GM20000 (cell line): Measurements from ENCODE around the gene NISCH.
A peak's percentile ranks its signal among the peaks of the same experiment; 100 is the strongest.

Source experiments
- DNase-seq: peaks from one replicate; pipeline ENCODE4 v3.0.0; 2012; ENCODE audit warnings: low spot score
- TF ChIP-seq, protein P1 (sequence below): IDR thresholded peaks from 2 replicates; pipeline ENCODE4 v1.5.1; 2012; ENCODE audit warnings: mild to moderate bottlenecking, control low read depth; ENCODE audit errors: extremely low read depth, missing control alignments

Gene NISCH

DNA sequence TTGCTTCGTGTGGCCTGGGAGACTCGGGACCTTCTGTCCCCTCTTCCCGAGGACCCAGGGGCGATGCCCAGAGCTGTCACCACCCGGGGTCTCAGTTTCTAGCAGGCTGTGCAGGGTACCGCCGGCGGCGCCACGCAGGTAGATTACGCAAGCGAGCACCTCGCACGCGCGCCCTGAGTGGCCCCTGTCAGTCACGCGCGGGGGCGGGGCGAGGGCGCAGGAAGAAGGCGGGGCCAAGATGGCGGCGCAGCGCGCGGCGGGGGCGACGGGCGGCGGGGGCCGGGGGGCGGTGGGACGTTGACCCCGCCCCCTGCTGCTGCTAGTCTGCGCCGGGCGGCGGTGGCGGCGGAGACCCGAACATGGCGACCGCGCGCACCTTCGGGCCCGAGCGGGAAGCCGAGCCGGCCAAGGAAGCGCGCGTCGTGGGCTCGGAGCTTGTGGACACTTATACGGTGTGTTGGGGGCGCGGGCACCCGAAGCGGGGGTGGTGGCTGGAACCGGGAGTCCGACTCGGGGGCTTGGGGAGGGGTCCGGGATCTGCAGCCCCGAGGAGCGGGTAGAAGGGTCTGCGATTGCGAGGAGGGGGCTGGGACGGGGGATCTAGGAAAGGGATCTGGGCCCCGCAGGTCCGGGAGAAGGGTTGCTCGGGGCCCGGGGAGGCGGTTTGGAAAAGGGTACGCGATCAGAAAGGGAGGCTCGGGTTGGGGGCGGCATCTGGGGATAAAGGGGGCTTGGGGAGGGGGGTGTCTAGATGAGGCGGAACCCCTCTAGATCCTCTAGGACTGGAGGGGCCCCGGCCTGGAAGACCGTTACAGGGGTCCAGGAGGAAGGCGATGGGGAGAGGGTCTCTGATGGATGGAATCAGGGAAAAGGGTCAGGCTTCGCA is at the start of gene NISCH:
NISCH (plus strand) TSS at position 322 of the 886 bp plus-strand sequence; CDS start at position 360, 38 bp downstream.
- TF ChIP-seq, protein P1, sequence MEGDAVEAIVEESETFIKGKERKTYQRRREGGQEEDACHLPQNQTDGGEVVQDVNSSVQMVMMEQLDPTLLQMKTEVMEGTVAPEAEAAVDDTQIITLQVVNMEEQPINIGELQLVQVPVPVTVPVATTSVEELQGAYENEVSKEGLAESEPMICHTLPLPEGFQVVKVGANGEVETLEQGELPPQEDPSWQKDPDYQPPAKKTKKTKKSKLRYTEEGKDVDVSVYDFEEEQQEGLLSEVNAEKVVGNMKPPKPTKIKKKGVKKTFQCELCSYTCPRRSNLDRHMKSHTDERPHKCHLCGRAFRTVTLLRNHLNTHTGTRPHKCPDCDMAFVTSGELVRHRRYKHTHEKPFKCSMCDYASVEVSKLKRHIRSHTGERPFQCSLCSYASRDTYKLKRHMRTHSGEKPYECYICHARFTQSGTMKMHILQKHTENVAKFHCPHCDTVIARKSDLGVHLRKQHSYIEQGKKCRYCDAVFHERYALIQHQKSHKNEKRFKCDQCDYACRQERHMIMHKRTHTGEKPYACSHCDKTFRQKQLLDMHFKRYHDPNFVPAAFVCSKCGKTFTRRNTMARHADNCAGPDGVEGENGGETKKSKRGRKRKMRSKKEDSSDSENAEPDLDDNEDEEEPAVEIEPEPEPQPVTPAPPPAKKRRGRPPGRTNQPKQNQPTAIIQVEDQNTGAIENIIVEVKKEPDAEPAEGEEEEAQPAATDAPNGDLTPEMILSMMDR, result no peak
- DNase-seq, result peak; percentile 98

DNA sequence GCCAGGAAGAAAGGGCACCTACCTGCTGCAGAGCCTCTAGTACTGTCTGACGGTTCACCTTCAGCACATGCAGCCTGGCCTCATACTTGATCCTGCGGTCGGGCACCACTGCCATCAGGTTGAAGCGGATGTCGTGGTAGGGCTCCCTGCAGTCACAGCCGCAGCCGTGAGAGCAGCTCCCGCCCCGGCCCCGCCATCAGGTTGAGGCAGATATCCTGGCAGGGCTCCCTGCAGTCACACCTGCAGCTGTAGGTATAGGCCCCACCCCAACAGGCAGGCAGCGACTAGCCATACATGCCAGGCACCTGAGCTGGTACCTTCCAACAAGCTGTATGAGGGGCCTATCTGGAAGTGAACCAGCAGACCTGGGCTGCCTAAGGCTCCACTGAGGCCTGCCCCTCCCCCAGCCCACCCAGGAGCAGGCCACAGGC is 49.2 kb upstream of the NISCH start:
- TF ChIP-seq, protein P1, result no peak
- DNase-seq, result no peak

DNA sequence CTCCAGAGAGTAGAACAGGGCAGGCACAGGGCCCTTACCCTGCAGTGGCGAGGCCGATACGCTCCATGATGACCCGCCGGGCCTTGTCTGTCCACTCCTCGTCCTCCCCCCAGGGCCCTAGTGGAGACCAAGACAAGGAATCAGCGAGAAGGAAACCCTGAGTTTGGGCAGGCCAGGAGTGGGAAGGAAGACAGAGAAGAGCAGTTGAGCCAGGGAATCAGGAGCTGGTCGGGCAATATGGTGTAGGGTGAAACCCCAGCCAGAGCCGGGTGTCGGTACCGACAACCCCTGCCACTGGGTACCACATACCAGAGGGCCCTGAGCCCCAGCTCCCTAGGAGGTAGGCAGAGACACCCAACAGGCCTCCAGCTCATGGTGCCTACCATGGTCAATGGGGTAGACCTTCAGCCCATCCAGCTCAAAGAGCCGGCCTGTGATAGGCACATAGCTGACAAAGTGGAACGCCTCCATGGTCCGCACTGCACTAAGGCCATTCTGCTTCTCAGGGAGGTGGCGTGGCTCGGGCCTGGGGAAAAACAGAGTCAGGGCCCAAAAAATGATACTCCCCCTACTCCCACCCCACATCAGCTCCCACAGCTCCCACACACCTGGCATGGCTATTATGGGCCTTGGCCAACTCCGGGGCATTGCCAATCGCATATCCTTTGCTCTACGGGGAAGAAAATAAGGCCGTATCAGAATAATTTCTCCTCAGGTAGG is 48.5 kb upstream of the NISCH start:
- no peak for DNase-seq
- TF ChIP-seq, protein P1, result no peak

DNA sequence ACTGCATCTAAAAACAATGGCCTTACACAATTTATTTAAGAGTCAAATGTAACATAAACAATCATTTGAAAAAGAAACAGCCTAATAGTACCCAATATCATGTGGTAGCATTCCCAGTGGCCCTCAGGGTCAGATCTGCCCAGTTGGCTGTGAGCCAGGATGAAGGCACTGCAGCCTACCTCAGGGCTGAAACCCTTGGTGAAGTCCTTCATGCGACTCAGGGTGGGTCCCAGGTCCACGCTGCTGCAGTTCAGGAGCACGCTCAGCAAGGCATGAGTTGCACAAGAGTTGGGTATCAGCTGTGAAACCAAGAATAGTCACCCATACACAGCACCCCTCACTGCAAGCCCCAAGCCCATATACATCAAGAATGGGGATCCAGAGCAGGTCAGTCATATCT is 47.6 kb upstream of the NISCH start:
- DNase-seq, result no peak
- TF ChIP-seq, protein P1, result no peak

DNA sequence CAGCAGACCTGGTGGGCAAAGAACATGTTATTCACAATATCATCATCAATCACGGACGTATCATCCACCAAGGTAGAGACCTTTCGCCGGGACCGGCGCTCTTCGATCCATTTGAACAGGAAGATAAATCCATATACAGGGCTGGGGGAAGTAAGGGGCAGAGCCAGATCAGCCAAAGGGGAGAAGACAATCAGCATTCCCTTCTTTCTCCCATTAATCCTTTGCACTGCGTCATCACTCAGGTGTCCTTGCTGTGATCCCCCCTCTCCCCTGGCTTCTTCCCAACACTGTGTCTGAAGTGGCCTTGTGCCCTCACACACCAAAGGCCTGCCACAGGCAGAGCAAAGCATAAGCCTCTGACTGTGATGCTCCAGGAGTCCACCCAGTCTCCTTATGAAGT is 46.9 kb upstream of the NISCH start:
- TF ChIP-seq, protein P1, result no peak
- DNase-seq, result no peak

DNA sequence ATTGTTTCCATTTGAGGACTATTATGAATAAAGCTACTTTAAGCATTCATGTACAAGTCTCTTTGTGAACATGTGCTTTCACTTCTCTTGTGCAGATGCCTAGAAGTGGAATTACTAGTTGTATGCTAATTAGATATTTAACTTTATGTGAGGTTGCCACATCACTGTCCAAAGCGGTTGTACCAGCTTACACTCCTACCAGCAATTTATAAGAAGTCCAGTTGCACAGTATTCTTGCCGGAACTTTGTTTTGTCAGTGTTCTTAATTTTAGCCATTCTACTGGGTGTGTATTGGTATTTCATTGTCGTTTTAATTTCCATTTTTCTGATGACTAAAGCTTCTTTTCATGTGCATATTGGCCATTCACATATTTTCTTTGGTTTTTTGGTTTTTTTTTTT is 39.6 kb upstream of the NISCH start:
- DNase-seq, result no peak
- TF ChIP-seq, protein P1, result no peak

DNA sequence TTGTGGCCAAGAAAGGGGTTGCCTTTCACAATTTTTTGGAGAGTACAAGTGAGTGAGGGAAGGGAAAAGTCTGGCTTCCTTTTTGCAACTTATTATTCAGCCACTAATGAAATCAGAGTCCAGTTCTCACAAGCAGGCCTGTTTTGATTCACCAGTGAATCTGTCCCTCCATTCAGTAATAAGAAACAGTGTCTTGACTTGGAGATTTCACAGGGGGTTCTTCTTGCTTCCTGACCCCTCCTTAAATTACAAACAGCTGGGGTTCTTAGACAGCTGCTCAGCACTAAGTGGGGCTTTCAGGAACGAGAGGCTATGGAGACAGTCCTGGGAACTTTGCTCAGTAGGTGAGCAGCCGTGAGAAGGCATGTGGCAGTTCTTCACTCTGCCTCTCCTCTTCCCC is 35.0 kb upstream of the NISCH start:
- DNase-seq, result no peak
- TF ChIP-seq, protein P1, result no peak
